ENCODE results near the gene OPHN1.

DNA sequence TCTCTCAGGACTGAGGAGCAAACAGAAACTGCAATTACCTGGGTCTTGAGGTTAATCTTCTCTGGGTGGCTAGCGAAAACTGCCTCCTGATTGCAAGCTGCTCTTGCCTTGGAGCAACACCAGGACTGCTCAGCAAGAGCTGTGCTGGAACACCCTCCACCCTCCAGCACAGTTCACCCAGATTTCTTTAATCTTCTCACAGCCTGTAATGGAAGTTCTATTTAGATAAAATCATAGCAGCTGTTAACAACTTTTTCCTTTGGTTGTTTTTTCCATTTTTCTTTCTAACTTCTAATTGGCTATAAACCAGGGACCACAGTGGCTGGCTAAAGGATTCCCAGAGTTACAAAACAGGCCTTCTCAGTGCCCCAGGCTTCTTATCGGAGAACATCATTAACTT, 36.3 kb downstream of the OPHN1 start:
- TF ChIP-seq POLR2A (IDR thresholded peaks at IDR 0.05): no peak
- TF ChIP-seq, protein P1, sequence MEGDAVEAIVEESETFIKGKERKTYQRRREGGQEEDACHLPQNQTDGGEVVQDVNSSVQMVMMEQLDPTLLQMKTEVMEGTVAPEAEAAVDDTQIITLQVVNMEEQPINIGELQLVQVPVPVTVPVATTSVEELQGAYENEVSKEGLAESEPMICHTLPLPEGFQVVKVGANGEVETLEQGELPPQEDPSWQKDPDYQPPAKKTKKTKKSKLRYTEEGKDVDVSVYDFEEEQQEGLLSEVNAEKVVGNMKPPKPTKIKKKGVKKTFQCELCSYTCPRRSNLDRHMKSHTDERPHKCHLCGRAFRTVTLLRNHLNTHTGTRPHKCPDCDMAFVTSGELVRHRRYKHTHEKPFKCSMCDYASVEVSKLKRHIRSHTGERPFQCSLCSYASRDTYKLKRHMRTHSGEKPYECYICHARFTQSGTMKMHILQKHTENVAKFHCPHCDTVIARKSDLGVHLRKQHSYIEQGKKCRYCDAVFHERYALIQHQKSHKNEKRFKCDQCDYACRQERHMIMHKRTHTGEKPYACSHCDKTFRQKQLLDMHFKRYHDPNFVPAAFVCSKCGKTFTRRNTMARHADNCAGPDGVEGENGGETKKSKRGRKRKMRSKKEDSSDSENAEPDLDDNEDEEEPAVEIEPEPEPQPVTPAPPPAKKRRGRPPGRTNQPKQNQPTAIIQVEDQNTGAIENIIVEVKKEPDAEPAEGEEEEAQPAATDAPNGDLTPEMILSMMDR (IDR thresholded peaks at IDR 0.05): no peak

All from adrenal gland (tissue), 5 donors.